Adrenal gland (tissue), 5 donors: Measurements from ENCODE around the gene HES7.

Source experiments
- CTCF ChIP-seq, 6 experiments: fragments of 450-650 bp in 4 of 6; fragments of 200-600 bp in 2 of 6; sonication (generic) in 1 of 6; IDR thresholded peaks; 1 replicate in 5 of 6; 2 replicates in 1 of 6; pipeline versions ENCODE4 v1.5.1 to v1.8.0; 2016 to 2021; ENCODE audit warnings: antibody characterized with exemption in 6 of 6, mild to moderate bottlenecking in 2 of 6, moderate library complexity in 1 of 6
- POLR2A ChIP-seq, 2 donors: fragments of 450-650 bp; IDR thresholded peaks; one replicate each; pipeline ENCODE4 v1.6.1; 2017; ENCODE audit warnings: antibody characterized with exemption in 2 of 2, mild to moderate bottlenecking in 2 of 2, moderate library complexity in 1 of 2
- donor health status: DM: no; HTN: no; CAD: no.

- TF ChIP-seq CTCF (IDR thresholded peaks at IDR 0.05) = no peak
- TF ChIP-seq POLR2A (IDR thresholded peaks at IDR 0.05) = no peak
Observed at GRCh38 chr17:8160741-8161221, 36.9 kb upstream of the HES7 start.
